ENCODE measurements around the gene IL17C. TPM values are rescaled to one million over a fixed set of nuclear protein-coding genes. Genes with fewer than 3 reads are reported as not detected.
"Not testable (repeated sequence)": the region's sequence is repeated elsewhere in the genome, so short reads cannot be mapped to it uniquely, and the experiment has no call there.

The IL17C gene
- total and polyA plus RNA-seq, 5 donors from 2014 or later, result 1.2 TPM; not detected in 4

- H3K9me3 Mint-ChIP-seq; DNase-seq; H3K4me3 ChIP-seq (ENCODE audit: low read depth, low read length); H3K27me3 Mint-ChIP-seq; H3K27me3 ChIP-seq (ENCODE audit: control insufficient read depth, insufficient read depth, low read length); H3K4me1 ChIP-seq (ENCODE audit: control insufficient read depth, insufficient read depth, low read length, poor library complexity, severe bottlenecking); H3K27ac ChIP-seq (ENCODE audit: insufficient read depth, low read length, poor library complexity, severe bottlenecking); ATAC-seq (ENCODE audit: low read depth in 2 of 2); H3K27ac Mint-ChIP-seq; H3K36me3 ChIP-seq (ENCODE audit: control insufficient read depth, insufficient read depth, low read length); H3K9me3 ChIP-seq (ENCODE audit: control insufficient read depth in 2 of 2, low read length in 2 of 2); H3K4me1 Mint-ChIP-seq; H3K36me3 Mint-ChIP-seq: not testable (repeated sequence)
- peak overlapping the region in 1 of 4 donors; percentile 13 for H3K4me3 Mint-ChIP-seq
These were observed 31.1 kb downstream of the IL17C start for GRCh38 chr16:88669493-88669892.

- Mint-ChIP-seq H3K27me3 (no peaks in the 10 kb centered on the region), H3K9me3 (no peaks in the 10 kb centered on the region), H3K36me3 (peaks cover 7% of the 10 kb centered on the region), H3K27ac (no peak overlapping the region), H3K4me1 (peaks cover 0 to 4% (median 0%) of the 10 kb centered on the region in 4 donors), H3K4me3 (no peak overlapping the region)
- DNase-seq, result no peak
- no peak overlapping the region for H3K4me3 ChIP-seq (ENCODE audit: low read depth, low read length)
- ATAC-seq (ENCODE audit: low read depth in 2 of 2), result no peak
- no peaks in the 10 kb centered on the region for H3K27me3 ChIP-seq (ENCODE audit: control insufficient read depth, insufficient read depth, low read length)
- H3K4me1 ChIP-seq (ENCODE audit: control insufficient read depth, insufficient read depth, low read length, poor library complexity, severe bottlenecking), result no peaks in the 10 kb centered on the region
- H3K36me3 ChIP-seq (ENCODE audit: control insufficient read depth, insufficient read depth, low read length), result no peaks in the 10 kb centered on the region
- no peak overlapping the region for H3K27ac ChIP-seq (ENCODE audit: insufficient read depth, low read length, poor library complexity, severe bottlenecking)
- H3K9me3 ChIP-seq (ENCODE audit: control insufficient read depth in 2 of 2, low read length in 2 of 2), result no peaks in the 10 kb centered on the region
These were observed 31.6 kb downstream of the IL17C start for GRCh38 chr16:88669980-88670379.

DNA sequence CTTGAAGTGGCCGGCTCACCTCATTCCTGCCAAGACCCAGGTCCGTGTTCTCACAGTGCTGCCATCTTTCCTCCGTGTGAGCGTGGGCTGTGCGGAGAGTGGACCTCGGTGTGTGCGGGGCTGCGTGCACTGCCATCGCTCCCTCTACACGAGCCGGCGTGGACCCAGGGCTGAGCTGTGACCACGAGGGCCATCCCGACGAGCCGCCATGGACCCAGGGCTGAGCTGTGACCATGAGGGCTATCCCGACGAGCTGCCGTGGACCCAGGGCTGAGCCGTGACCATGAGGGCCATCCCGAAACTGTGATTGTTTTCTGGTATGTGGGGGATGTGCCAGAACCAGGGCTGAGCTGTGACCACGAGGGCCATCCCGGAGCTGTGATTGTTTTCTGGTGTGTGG lies 33.4 kb downstream of the IL17C start:
- Histone ChIP-seq H3K4me3 (ENCODE audit: low read depth, low read length) (no peak overlapping the region), H3K9me3 (ENCODE audit: control insufficient read depth in 2 of 2, low read length in 2 of 2) (no peaks in the 10 kb centered on the region), H3K27me3 (ENCODE audit: control insufficient read depth, insufficient read depth, low read length) (no peaks in the 10 kb centered on the region), H3K4me1 (ENCODE audit: control insufficient read depth, insufficient read depth, low read length, poor library complexity, severe bottlenecking) (no peaks in the 10 kb centered on the region), H3K36me3 (ENCODE audit: control insufficient read depth, insufficient read depth, low read length) (peaks cover 4% of the 10 kb centered on the region), H3K27ac (ENCODE audit: insufficient read depth, low read length, poor library complexity, severe bottlenecking) (no peak overlapping the region)
- no peak for ATAC-seq (ENCODE audit: low read depth in 2 of 2)
- H3K27ac Mint-ChIP-seq, result no peak overlapping the region
- DNase-seq, result no peak
- no peaks in the 10 kb centered on the region for H3K9me3 Mint-ChIP-seq
- no peaks in the 10 kb centered on the region for H3K27me3 Mint-ChIP-seq
- H3K4me3 Mint-ChIP-seq, result no peak overlapping the region
- peaks cover 7% of the 10 kb centered on the region for H3K36me3 Mint-ChIP-seq
- H3K4me1 Mint-ChIP-seq, result no peaks in the 10 kb centered on the region

DNA sequence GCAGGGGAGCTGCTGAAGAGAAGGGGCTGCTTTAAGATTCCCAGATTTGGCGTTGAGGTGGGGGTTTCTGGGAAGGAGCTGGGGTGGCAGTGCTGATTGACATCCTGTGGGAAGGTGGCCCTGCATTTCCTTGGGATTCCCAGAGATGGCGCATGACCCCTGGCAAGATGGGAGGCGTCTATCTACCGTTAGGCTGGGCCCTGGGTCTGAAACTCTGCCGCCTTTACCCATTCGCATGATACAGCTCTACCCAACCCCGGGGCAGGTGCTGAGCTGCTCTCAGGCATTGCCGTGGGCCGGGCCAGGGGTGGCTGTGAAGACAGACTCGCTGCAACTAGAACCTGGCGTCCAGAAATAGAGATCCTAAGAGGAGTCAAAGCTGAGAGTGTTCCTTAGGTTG lies 34.4 kb downstream of the IL17C start:
- H3K27me3 Mint-ChIP-seq, result no peaks in the 10 kb centered on the region
- no peak overlapping the region for H3K27ac Mint-ChIP-seq
- Histone ChIP-seq H3K4me1 (ENCODE audit: control insufficient read depth, insufficient read depth, low read length, poor library complexity, severe bottlenecking) (no peaks in the 10 kb centered on the region), H3K36me3 (ENCODE audit: control insufficient read depth, insufficient read depth, low read length) (peaks cover 14% of the 10 kb centered on the region), H3K27me3 (ENCODE audit: control insufficient read depth, insufficient read depth, low read length) (no peaks in the 10 kb centered on the region), H3K27ac (ENCODE audit: insufficient read depth, low read length, poor library complexity, severe bottlenecking) (no peak overlapping the region), H3K4me3 (ENCODE audit: low read depth, low read length) (no peak overlapping the region), H3K9me3 (ENCODE audit: control insufficient read depth in 2 of 2, low read length in 2 of 2) (no peaks in the 10 kb centered on the region)
- no peaks in the 10 kb centered on the region for H3K4me1 Mint-ChIP-seq
- no peak for DNase-seq
- no peak overlapping the region for H3K4me3 Mint-ChIP-seq
- H3K36me3 Mint-ChIP-seq, result peaks cover 4% of the 10 kb centered on the region
- no peak for ATAC-seq (ENCODE audit: low read depth in 2 of 2)
- no peaks in the 10 kb centered on the region for H3K9me3 Mint-ChIP-seq

DNA sequence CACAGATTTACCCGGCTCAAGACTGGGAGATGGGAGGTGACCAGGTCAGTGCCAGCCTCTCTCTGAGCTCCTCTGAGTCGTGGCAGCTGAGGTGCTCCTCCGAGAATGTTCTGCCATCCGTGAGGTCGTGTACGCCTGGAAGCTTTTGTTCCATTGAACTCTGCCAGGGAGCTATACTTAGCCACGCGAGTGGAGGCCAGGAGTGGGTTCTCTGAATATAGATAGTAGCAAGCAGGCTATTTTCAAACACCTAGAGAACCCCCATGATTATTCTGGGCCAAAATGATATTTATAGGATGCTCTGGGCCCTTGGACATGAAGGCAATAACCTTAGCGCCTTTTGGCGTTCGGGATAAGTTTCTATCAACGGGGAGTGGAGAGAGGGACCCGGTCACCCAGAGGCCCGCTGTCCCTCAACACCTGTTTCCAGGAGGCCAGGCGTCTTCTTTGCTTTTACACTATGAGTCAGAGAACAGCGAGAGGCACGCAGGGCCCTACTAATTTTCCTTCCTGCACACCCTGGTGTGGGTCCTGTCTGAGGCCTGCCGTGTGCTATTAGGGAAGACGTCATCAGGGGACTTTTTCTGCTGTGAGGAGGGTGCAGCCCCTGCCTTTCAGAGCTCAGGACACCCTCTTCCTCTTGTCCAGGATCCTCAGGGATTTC lies 35.5 kb downstream of the IL17C start:
- Mint-ChIP-seq H3K27me3 (no peaks in the 10 kb centered on the region), H3K4me3 (no peak overlapping the region), H3K4me1 (no peaks in the 10 kb centered on the region), H3K27ac (no peak overlapping the region), H3K36me3 (peaks cover 4% of the 10 kb centered on the region), H3K9me3 (no peaks in the 10 kb centered on the region)
- Histone ChIP-seq H3K9me3 (ENCODE audit: control insufficient read depth in 2 of 2, low read length in 2 of 2) (no peaks in the 10 kb centered on the region), H3K4me3 (ENCODE audit: low read depth, low read length) (no peak overlapping the region), H3K27me3 (ENCODE audit: control insufficient read depth, insufficient read depth, low read length) (no peaks in the 10 kb centered on the region), H3K4me1 (ENCODE audit: control insufficient read depth, insufficient read depth, low read length, poor library complexity, severe bottlenecking) (no peaks in the 10 kb centered on the region), H3K36me3 (ENCODE audit: control insufficient read depth, insufficient read depth, low read length) (peaks cover 24% of the 10 kb centered on the region), H3K27ac (ENCODE audit: insufficient read depth, low read length, poor library complexity, severe bottlenecking) (no peak overlapping the region)
- ATAC-seq (ENCODE audit: low read depth in 2 of 2) (no peak), DNase-seq (no peak)

DNA sequence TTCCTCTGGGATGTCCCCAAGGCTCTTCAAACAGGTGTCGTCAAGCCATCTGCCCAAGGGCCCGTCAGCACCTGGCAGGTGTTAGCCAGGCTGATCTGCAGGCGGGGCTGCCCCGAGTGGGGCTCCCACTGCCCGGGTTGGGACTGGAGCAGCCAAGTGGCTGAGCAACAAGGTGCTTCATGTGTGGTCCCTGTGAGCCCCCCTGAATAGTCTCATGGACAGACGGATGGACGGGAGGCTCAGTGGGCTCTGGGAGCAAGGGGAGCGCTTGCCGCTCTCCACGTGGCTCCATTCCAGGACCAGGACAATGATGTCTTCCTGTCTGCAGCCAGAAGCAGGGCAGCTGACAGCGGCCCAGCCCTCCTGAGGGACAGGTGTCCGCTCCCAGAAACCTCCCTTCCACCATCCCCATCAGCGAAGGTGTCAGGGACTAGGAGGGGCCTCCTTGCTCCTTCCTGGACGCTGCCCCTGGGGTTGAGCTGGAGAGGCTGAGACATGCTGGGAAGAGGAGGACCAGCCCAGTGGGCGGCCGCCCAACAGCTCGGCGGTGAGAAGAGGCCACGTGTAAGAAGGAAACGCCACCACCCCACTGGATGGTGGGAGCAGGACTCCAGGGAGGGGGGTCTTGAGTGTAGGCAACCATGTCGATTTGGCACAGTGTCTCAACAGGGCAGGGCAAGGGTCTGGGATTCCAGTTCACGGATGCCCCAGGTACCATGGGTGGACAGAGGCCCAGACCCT lies 38.3 kb downstream of the IL17C start:
- Histone ChIP-seq H3K36me3 (ENCODE audit: control insufficient read depth, insufficient read depth, low read length) (peaks cover 31% of the 10 kb centered on the region), H3K4me1 (ENCODE audit: control insufficient read depth, insufficient read depth, low read length, poor library complexity, severe bottlenecking) (peaks cover 13% of the 10 kb centered on the region), H3K27me3 (ENCODE audit: control insufficient read depth, insufficient read depth, low read length) (no peaks in the 10 kb centered on the region), H3K27ac (ENCODE audit: insufficient read depth, low read length, poor library complexity, severe bottlenecking) (no peak overlapping the region), H3K9me3 (ENCODE audit: control insufficient read depth in 2 of 2, low read length in 2 of 2) (no peaks in the 10 kb centered on the region), H3K4me3 (ENCODE audit: low read depth, low read length) (no peak overlapping the region)
- Mint-ChIP-seq H3K27ac (no peak overlapping the region), H3K4me3 (no peak overlapping the region), H3K4me1 (peaks cover under 1 to 12% (median 5%) of the 10 kb centered on the region in 4 donors), H3K27me3 (no peaks in the 10 kb centered on the region), H3K9me3 (peaks cover 0 to 1% (median 0%) of the 10 kb centered on the region in 7 donors), H3K36me3 (peaks cover 7% of the 10 kb centered on the region)
- ATAC-seq (ENCODE audit: low read depth in 2 of 2) (no peak), DNase-seq (no peak)

GRCh38 chr16:88677721-88678120 lies 39.3 kb downstream of the IL17C start:
- peaks cover 31% of the 10 kb centered on the region for H3K36me3 ChIP-seq (ENCODE audit: control insufficient read depth, insufficient read depth, low read length)
- peaks cover 7% of the 10 kb centered on the region for H3K36me3 Mint-ChIP-seq

More at GRCh38 chr16:88677721-88678120, 39.3 kb downstream of the IL17C start:
- no peak for DNase-seq
- ATAC-seq (ENCODE audit: low read depth in 2 of 2), result no peak
- Mint-ChIP-seq H3K4me3 (no peak overlapping the region), H3K27me3 (no peaks in the 10 kb centered on the region), H3K27ac (no peak overlapping the region), H3K4me1 (peaks cover 3 to 21% (median 15%) of the 10 kb centered on the region in 4 donors), H3K9me3 (peaks cover 0 to 1% (median 0%) of the 10 kb centered on the region in 7 donors)
- no peaks in the 10 kb centered on the region for H3K27me3 ChIP-seq (ENCODE audit: control insufficient read depth, insufficient read depth, low read length)
- H3K4me1 ChIP-seq (ENCODE audit: control insufficient read depth, insufficient read depth, low read length, poor library complexity, severe bottlenecking), result peaks cover 23% of the 10 kb centered on the region
- H3K4me3 ChIP-seq (ENCODE audit: low read depth, low read length), result no peak overlapping the region
- H3K9me3 ChIP-seq (ENCODE audit: control insufficient read depth in 2 of 2, low read length in 2 of 2), result no peaks in the 10 kb centered on the region
- H3K27ac ChIP-seq (ENCODE audit: insufficient read depth, low read length, poor library complexity, severe bottlenecking), result no peak overlapping the region
